Panc1 (cell line): ENCODE measurements around the gene HNRNPH2.

ENCODE experiments used
- CTCF ChIP-seq: fragments of 450-650 bp; IDR thresholded peaks from 2 replicates; pipeline ENCODE4 v1.5.1; 2017; ENCODE audit warnings: mild to moderate bottlenecking
- POLR2AphosphoS5 ChIP-seq: IDR thresholded peaks from 2 replicates; pipeline ENCODE4 v1.6.1; 2012; ENCODE audit warnings: mild to moderate bottlenecking, low read depth, low read length, moderate library complexity
- TCF7L2 ChIP-seq: IDR thresholded peaks from 2 replicates; pipeline ENCODE4 v1.6.1; 2011; ENCODE audit warnings: mild to moderate bottlenecking, low read depth, low read length, inconsistent platforms

DNA sequence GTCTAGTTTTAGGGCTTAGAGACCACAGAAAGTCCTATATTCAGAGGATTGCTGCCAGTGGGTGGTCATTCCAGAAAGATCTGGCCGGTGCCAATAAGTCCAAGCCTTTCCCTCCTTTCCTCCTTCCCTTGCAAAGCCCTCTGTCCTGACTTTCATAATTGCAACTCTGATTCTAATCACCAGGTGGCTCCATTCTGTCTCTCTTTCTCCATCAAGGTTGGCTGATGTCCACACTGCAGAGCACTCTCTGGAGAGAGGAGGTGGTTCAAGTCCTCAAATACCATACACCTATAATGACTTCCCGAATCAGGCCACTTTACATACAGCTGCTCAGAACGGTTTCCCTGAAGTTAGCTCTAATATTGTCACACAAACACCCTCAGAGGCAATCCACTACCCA, 54.9 kb downstream of the HNRNPH2 start:
- peak; percentile 58 for TF ChIP-seq CTCF
- no peak for TF ChIP-seq POLR2AphosphoS5
- TF ChIP-seq TCF7L2, result no peak
